Mucosa of stomach (tissue), 1 donor: ENCODE results near the gene PDE6G.

Experiments used
- H3K27me3 ChIP-seq: one replicate; pipeline ENCODE4 v1.7.0; 2013; ENCODE audit warnings: mild to moderate bottlenecking, low read length; ENCODE audit not compliant: control insufficient read depth, insufficient read depth
- H3K36me3 ChIP-seq: one replicate; pipeline ENCODE4 v1.7.0; 2013; ENCODE audit warnings: low read length; ENCODE audit not compliant: control insufficient read depth, insufficient read depth
- H3K4me1 ChIP-seq: one replicate; pipeline ENCODE4 v1.7.0; 2013; ENCODE audit warnings: mild to moderate bottlenecking, low read length; ENCODE audit not compliant: control insufficient read depth, insufficient read depth
- H3K4me3 ChIP-seq: one replicate; pipeline ENCODE4 v1.7.0; 2013; ENCODE audit warnings: low read length
- H3K9ac ChIP-seq: one replicate; pipeline ENCODE4 v1.7.0; 2013; ENCODE audit warnings: mild to moderate bottlenecking, low read length, moderate library complexity
- H3K9me3 ChIP-seq: one replicate; pipeline ENCODE4 v1.7.0; 2013; ENCODE audit warnings: mild to moderate bottlenecking, low read length, moderate library complexity; ENCODE audit not compliant: control insufficient read depth
- donor health status: Pancreatic carcinoma.

PDE6G gene

DNA sequence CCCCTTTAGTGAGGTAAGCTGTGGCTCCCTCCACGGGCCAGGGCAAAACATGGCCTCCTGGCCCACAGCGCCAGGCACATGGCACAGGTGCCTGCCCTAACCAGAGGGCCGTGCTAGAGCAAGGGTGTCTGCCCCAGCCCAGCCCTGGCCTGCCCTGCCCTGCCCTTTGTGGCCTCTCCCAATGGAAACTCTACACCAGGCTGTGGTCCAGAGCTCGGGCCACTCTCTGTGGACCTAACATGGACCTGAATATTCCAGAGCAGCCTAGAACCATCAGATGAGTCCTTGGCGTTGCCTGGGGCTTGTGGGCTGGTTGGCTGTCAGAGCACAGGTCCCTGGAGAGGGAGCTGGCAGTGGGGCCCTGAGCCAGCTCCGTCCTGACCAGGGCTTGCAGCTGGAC is 38.9 kb upstream of the PDE6G start:
- peaks cover 15% of the 10 kb centered on the region for H3K36me3 ChIP-seq
- no peaks in the 10 kb centered on the region for H3K4me1 ChIP-seq
- no peaks in the 10 kb centered on the region for H3K9me3 ChIP-seq
- no peak overlapping the region for H3K9ac ChIP-seq
- no peaks in the 10 kb centered on the region for H3K27me3 ChIP-seq
- H3K4me3 ChIP-seq, result no peak overlapping the region

GRCh38 chr17:81694810-81695209 is 38.5 kb upstream of the PDE6G start:
- Histone ChIP-seq H3K9me3 (no peaks in the 10 kb centered on the region), H3K4me3 (no peak overlapping the region), H3K9ac (no peak overlapping the region), H3K36me3 (peaks cover 15% of the 10 kb centered on the region), H3K27me3 (no peaks in the 10 kb centered on the region), H3K4me1 (no peaks in the 10 kb centered on the region)

DNA sequence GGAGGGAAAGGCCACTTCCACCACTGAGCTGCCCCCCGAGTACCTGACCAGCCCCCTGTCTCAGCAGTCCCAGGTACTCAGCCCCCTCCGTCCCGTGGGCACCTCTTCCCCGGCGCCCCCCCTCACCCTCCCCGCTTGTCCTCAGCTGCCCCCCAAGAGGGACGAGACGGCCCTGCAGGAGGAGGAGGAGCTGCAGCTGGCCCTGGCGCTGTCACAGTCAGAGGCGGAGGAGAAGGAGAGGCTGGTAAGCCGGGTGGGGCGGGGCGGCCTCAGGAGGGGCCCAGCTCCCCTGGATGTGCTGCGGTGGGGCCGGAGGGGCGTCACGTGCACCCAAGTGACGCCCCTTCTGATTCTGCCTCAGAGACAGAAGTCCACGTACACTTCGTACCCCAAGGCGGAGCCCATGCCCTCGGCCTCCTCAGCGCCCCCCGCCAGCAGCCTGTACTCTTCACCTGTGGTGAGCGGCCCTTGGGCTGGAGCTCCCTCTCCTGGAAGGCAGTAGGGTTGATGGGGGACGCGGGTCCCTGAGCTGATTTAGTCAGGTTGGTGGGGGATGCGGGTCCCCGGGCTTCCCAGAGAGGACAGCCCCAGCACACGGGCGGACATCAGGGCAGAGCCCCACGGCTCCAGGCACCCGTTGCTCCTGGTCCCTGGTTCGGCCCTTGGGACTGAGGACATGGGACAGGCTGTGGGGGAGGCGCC is 37.3 kb upstream of the PDE6G start:
- Histone ChIP-seq H3K9me3 (no peaks in the 10 kb centered on the region), H3K4me1 (no peaks in the 10 kb centered on the region), H3K36me3 (peaks cover 15% of the 10 kb centered on the region), H3K9ac (no peak overlapping the region), H3K27me3 (no peaks in the 10 kb centered on the region), H3K4me3 (no peak overlapping the region)

- no peaks in the 10 kb centered on the region for H3K9me3 ChIP-seq
- H3K27me3 ChIP-seq, result no peaks in the 10 kb centered on the region
- peaks cover 15% of the 10 kb centered on the region for H3K36me3 ChIP-seq
- no peaks in the 10 kb centered on the region for H3K4me1 ChIP-seq
- H3K4me3 ChIP-seq, result no peak overlapping the region
- H3K9ac ChIP-seq, result no peak overlapping the region
These were observed 35.3 kb upstream of the PDE6G start for GRCh38 chr17:81691608-81692007.

DNA sequence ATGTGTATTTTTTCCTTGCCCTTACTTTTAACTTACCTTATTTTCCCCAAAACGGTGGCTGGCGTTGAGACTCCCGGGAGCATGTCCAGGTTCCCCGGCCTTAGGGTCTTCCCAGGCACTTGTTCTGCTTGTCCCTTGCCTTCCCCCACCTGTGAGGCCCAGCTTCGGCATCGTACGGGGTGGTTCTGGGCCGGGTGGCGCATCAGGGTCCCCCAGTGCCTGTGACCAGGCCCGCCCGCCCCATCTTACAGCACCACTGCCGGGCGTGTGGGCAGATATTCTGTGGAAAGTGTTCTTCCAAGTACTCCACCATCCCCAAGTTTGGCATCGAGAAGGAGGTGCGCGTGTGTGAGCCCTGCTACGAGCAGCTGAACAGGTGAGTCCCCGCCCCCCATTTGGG is 34.9 kb upstream of the PDE6G start:
- Histone ChIP-seq H3K27me3 (no peaks in the 10 kb centered on the region), H3K36me3 (peaks cover 15% of the 10 kb centered on the region), H3K4me3 (no peak overlapping the region), H3K9me3 (no peaks in the 10 kb centered on the region), H3K9ac (no peak overlapping the region), H3K4me1 (no peaks in the 10 kb centered on the region)

GRCh38 chr17:81690549-81690948 is 34.2 kb upstream of the PDE6G start:
- H3K4me3 ChIP-seq, result no peak overlapping the region
- H3K27me3 ChIP-seq, result no peaks in the 10 kb centered on the region
- peaks cover 15% of the 10 kb centered on the region for H3K36me3 ChIP-seq

GRCh38 chr17:81690066-81690465 is 33.7 kb upstream of the PDE6G start:
- H3K9me3 ChIP-seq, result no peaks in the 10 kb centered on the region
- no peak overlapping the region for H3K9ac ChIP-seq
- H3K27me3 ChIP-seq, result no peaks in the 10 kb centered on the region
- H3K4me3 ChIP-seq, result no peak overlapping the region
- peaks cover 11% of the 10 kb centered on the region for H3K36me3 ChIP-seq
- H3K4me1 ChIP-seq, result peaks cover 6% of the 10 kb centered on the region

More at GRCh38 chr17:81690549-81690948, 34.2 kb upstream of the PDE6G start:
- Histone ChIP-seq H3K4me1 (peaks cover 1% of the 10 kb centered on the region), H3K9me3 (no peaks in the 10 kb centered on the region), H3K9ac (no peak overlapping the region)

DNA sequence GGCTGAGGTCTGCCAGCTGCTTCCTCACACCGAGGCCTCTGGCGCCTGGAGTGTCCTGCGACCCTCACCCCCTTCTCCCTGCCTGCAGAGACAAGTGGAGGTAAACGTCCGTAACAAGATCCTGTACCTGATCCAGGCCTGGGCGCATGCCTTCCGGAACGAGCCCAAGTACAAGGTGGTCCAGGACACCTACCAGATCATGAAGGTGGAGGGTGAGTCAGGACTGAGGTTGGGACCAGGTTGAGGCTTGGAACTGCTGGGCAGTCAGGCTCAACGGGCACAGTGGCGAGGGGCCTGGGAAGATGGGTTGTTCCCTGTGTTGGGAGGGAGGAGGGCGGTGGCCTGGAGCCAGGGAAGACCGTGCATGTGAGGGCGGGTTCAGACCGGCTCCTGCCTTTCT is 32.3 kb upstream of the PDE6G start:
- peaks cover 14% of the 10 kb centered on the region for H3K4me1 ChIP-seq
- H3K27me3 ChIP-seq, result no peaks in the 10 kb centered on the region
- H3K36me3 ChIP-seq, result peaks cover 6% of the 10 kb centered on the region
- no peak overlapping the region for H3K4me3 ChIP-seq
- H3K9me3 ChIP-seq, result no peaks in the 10 kb centered on the region
- no peak overlapping the region for H3K9ac ChIP-seq

GRCh38 chr17:81687770-81688541 is 31.6 kb upstream of the PDE6G start:
- H3K4me3 ChIP-seq, result no peak overlapping the region
- H3K27me3 ChIP-seq, result no peaks in the 10 kb centered on the region
- no peak overlapping the region for H3K9ac ChIP-seq
- no peaks in the 10 kb centered on the region for H3K9me3 ChIP-seq
- peaks cover 2% of the 10 kb centered on the region for H3K36me3 ChIP-seq
- peaks cover 14% of the 10 kb centered on the region for H3K4me1 ChIP-seq

DNA sequence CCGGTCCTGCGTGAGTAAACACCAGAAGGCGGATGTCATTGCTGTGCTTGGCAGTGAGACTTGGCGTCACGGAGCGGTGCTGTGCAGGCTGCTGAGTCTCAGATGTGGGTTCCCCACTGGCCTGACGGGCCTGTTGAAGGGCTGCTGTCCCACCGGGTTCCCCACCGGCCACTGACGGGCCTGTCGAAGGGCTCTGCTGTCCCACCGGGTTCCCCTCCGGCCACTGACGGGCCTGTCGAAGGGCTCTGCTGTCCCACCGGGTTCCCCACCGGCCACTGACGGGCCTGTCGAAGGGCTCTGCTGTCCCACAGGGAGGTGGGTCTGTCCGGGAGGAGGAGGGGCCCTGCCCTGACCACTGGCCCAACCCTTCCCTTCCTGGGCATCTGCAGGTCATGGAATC is 30.3 kb upstream of the PDE6G start:
- Histone ChIP-seq H3K4me1 (peaks cover 14% of the 10 kb centered on the region), H3K36me3 (no peaks in the 10 kb centered on the region), H3K9me3 (no peaks in the 10 kb centered on the region), H3K9ac (no peak overlapping the region), H3K27me3 (no peaks in the 10 kb centered on the region), H3K4me3 (no peak overlapping the region)

- Histone ChIP-seq H3K36me3 (no peaks in the 10 kb centered on the region), H3K4me1 (peaks cover 14% of the 10 kb centered on the region), H3K9me3 (no peaks in the 10 kb centered on the region), H3K4me3 (peak overlapping the region; percentile 87), H3K27me3 (no peaks in the 10 kb centered on the region), H3K9ac (peak overlapping the region; percentile 87)
These were observed 28.8 kb upstream of the PDE6G start for GRCh38 chr17:81685108-81685507.

GRCh38 chr17:81684442-81684911 is 28.1 kb upstream of the PDE6G start:
- H3K4me3 ChIP-seq, result peak overlapping the region; percentile 87
- no peaks in the 10 kb centered on the region for H3K27me3 ChIP-seq
- peak overlapping the region; percentile 87 for H3K9ac ChIP-seq
- H3K36me3 ChIP-seq, result no peaks in the 10 kb centered on the region
- H3K9me3 ChIP-seq, result no peaks in the 10 kb centered on the region
- peaks cover 14% of the 10 kb centered on the region for H3K4me1 ChIP-seq
